Left lung (tissue), 10 donors: ENCODE measurements around the gene TMEM255B. TPM values are rescaled to one million over a fixed set of nuclear protein-coding genes. Genes with fewer than 3 reads are reported as not detected.

Experiments used
- ATAC-seq: fragments of 200-7000 bp; cut with Tn5 transposase; one replicate; pipeline ENCODE4 v1.9.1; 2020; ENCODE audit warnings: moderate library complexity
- DNase-seq, 4 donors: peaks; one replicate each; pipeline ENCODE4 v3.0.0-alpha.2; 2013 to 2020
- H3K27ac ChIP-seq, 2 donors: fragments of 200-600 bp; sonication (generic) in 1 of 2; one replicate each; pipeline versions ENCODE4 v1.5.0 to v1.8.0; 2020 to 2021
- H3K27me3 ChIP-seq, 2 donors: fragments of 200-600 bp; sonication (generic) in 1 of 2; one replicate each; pipeline versions ENCODE4 v1.5.0 to v1.8.0; 2020 to 2021
- H3K36me3 ChIP-seq, 2 donors: fragments of 200-600 bp; sonication (generic) in 1 of 2; one replicate each; pipeline versions ENCODE4 v1.5.0 to v1.8.0; 2020 to 2021
- H3K4me1 ChIP-seq, 2 donors: fragments of 200-600 bp; one replicate each; pipeline ENCODE4 v1.8.0; 2021
- H3K4me3 ChIP-seq, 2 donors: fragments of 200-600 bp; sonication (generic) in 1 of 2; one replicate each; pipeline versions ENCODE4 v1.5.0 to v1.8.0; 2020 to 2021; ENCODE audit warnings: mild to moderate bottlenecking in 1 of 2
- H3K9me3 ChIP-seq, 2 donors: fragments of 200-600 bp; sonication (generic) in 1 of 2; one replicate each; pipeline versions ENCODE4 v1.5.0 to v1.8.0; 2020 to 2021
- intact Hi-C, 2 donors: fragments of 100-400 bp; cut with DNase I; formaldehyde crosslinking; loops; one replicate each; pipeline versions ENCODE4 v1.11.2 to v1.14.2; 2022
- polyA plus RNA-seq, 6 donors: library from polyadenylated mRNA; unstranded; fragments of 120-200 nt; gene quantifications; one replicate each; pipeline ENCODE4 v1.2.1, GENCODE V29; 2013; ENCODE audit not compliant: insufficient read length in 6 of 6
- total RNA-seq, 2 donors: library from RNA; stranded (reverse); fragmentation: NEBNext Ultra II Directional; extraction: Animal tissue kit (Norgen Biotek cat#: 25700); gene quantifications; one replicate each; pipeline ENCODE4 v1.2.1, GENCODE V29; 2021
- TF ChIP-seq, protein P1 (sequence below), 2 donors: fragments of 200-600 bp; sonication (generic) in 1 of 2; IDR thresholded peaks; one replicate each; pipeline versions ENCODE4 v1.5.0 to v1.8.0; 2021; ENCODE audit warnings: antibody characterized with exemption in 2 of 2
- donor health status: DM: no; HTN: yes; CAD: no.
- donor health status: DM: no; HTN: no; CAD: no.

TMEM255B gene
- total and polyA plus RNA-seq, 8 donors: 10.4 to 30.7 (median 15.7) TPM

GRCh38 chr13:113783966-113784644 is 25.1 kb downstream of the TMEM255B start:
- Histone ChIP-seq H3K36me3 (no peaks in the 10 kb centered on the region), H3K4me1 (no peaks in the 10 kb centered on the region), H3K4me3 (no peak overlapping the region), H3K27me3 (no peaks in the 10 kb centered on the region), H3K27ac (no peak overlapping the region), H3K9me3 (no peaks in the 10 kb centered on the region)
- ATAC-seq: no peak
- TF ChIP-seq, protein P1, sequence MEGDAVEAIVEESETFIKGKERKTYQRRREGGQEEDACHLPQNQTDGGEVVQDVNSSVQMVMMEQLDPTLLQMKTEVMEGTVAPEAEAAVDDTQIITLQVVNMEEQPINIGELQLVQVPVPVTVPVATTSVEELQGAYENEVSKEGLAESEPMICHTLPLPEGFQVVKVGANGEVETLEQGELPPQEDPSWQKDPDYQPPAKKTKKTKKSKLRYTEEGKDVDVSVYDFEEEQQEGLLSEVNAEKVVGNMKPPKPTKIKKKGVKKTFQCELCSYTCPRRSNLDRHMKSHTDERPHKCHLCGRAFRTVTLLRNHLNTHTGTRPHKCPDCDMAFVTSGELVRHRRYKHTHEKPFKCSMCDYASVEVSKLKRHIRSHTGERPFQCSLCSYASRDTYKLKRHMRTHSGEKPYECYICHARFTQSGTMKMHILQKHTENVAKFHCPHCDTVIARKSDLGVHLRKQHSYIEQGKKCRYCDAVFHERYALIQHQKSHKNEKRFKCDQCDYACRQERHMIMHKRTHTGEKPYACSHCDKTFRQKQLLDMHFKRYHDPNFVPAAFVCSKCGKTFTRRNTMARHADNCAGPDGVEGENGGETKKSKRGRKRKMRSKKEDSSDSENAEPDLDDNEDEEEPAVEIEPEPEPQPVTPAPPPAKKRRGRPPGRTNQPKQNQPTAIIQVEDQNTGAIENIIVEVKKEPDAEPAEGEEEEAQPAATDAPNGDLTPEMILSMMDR (IDR thresholded peaks at IDR 0.05): no peak
- intact Hi-C loops: no loop called here
- no peak for DNase-seq

DNA sequence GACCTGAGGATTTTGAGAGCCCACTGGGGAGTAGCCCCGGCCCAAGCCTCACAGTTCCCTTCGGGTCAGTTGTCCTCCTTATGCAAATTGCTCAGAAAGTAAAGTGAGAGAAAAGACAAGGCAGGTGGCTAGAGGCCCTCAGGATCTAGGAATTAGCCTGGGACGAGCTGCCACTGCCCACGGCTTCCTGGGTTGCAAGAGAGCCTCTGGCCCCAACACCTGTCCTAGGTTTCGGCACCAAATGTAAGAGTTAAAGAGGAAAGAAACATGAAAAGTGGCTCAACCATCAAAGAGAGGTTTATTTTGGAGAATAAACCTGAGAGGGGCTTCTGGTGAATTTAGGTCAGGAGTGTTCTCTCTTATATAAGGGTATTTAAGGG is 25.6 kb downstream of the TMEM255B start:
- Histone ChIP-seq H3K4me1 (no peaks in the 10 kb centered on the region), H3K27me3 (no peaks in the 10 kb centered on the region), H3K27ac (no peak overlapping the region), H3K36me3 (no peaks in the 10 kb centered on the region), H3K4me3 (no peak overlapping the region), H3K9me3 (no peaks in the 10 kb centered on the region)
- intact Hi-C loops: no loop called here
- TF ChIP-seq, protein P1 (IDR thresholded peaks at IDR 0.05): no peak
- DNase-seq (no peak), ATAC-seq (no peak)

DNA sequence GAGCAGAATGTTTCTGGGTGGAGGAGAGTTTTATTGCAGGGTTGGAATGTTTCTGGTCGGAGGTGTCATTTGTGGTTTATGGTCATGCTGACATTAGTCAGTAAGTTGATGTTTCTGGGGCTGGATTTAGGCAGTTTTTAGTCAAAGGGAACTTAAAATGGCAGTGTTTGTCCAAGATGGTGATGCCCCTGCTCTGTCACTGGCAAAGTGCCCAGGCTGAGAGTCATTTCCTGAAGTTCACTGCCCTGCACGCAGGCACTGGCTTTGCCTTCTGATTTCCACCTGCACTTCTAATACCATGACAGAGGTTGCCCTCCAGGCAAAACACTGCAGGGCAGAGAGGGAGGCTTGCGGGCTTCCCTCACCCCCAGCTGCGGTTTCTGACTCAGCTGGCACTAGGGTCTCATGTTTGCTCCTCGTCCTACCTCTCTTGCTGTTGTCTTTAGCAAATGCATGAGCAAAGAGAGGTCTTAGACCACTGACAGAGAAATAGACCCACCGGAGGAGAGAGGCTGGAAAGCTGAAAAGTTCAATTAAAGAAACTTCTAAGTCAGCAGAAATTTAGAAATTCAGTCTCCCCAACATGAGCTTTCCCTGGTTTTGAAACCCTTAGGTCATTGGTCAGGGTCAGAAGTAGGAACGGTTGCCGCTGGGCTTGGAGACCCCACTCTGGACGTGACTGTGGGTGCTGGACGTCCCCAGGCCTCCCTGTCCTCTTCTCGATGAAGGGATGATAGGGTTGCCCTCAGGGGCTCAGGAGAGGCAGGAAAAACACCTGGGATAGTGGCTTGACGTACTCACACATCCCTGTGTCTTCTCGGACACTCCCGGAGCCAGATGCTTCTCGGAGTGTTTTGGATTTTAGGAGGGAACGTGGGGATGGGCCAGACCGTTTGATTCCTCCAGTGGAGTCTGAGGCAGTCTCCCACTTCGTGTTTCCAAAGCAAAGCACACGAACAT is 26.3 kb downstream of the TMEM255B start:
- H3K4me1 ChIP-seq: no peaks in the 10 kb centered on the region
- DNase-seq (no peak), ATAC-seq (no peak)
- TF ChIP-seq, protein P1 (IDR thresholded peaks at IDR 0.05): no peak
- intact Hi-C loops: no loop called here
- H3K9me3 ChIP-seq: no peaks in the 10 kb centered on the region
- H3K27ac ChIP-seq: no peak overlapping the region
- H3K27me3 ChIP-seq: no peaks in the 10 kb centered on the region
- no peaks in the 10 kb centered on the region for H3K36me3 ChIP-seq
- no peak overlapping the region for H3K4me3 ChIP-seq

DNA sequence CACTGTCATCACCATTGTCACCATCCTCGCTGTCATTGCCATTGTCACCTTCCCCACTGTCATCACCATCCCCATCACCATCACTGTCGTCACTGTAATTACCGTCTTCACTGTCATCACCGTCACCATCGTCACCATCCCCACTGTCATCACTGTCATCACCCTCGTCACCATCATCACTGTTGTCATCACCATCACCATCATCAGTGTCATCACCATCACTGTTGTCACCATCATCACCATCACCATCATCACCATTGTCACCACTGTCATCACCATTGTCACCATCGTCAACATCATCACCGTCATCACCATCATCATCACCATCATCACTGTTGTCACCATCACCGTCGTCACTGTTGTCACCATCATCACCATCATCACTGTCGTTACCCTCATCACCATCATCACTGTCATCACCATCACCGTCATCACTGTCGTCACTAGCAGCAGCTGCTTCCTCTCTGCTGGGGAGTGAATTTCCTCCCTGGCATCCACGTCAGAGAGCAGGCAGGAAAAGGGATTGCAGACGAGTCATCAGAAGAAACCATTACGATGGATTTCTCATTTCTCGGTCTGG is 27.3 kb downstream of the TMEM255B start:
- TF ChIP-seq, protein P1 (IDR thresholded peaks at IDR 0.05): no peak
- ATAC-seq: no peak
- H3K27me3 ChIP-seq: no peaks in the 10 kb centered on the region

GRCh38 chr13:113787694-113788093 is 28.7 kb downstream of the TMEM255B start:
- intact Hi-C loops: no loop called here
- ATAC-seq (no peak), DNase-seq (no peak)
- H3K27me3 ChIP-seq: no peaks in the 10 kb centered on the region
- H3K27ac ChIP-seq: no peak overlapping the region
- no peaks in the 10 kb centered on the region for H3K36me3 ChIP-seq
- TF ChIP-seq, protein P1 (IDR thresholded peaks at IDR 0.05): no peak
- no peaks in the 10 kb centered on the region for H3K4me1 ChIP-seq
- no peak overlapping the region for H3K4me3 ChIP-seq
- no peaks in the 10 kb centered on the region for H3K9me3 ChIP-seq

More for the DNA sequence above, 27.3 kb downstream of the TMEM255B start:
- Histone ChIP-seq H3K4me1 (no peaks in the 10 kb centered on the region), H3K9me3 (no peaks in the 10 kb centered on the region), H3K36me3 (no peaks in the 10 kb centered on the region), H3K4me3 (no peak overlapping the region), H3K27ac (no peak overlapping the region)
- DNase-seq: no peak
- intact Hi-C loops: no loop called here
